Right renal cortex interstitium (tissue), 3 donors: Measurements from ENCODE around the gene SRCAP. TPM values are rescaled to one million over a fixed set of nuclear protein-coding genes. Genes with fewer than 3 reads are reported as not detected.
A peak's percentile ranks its signal among the peaks of the same experiment; 100 is the strongest.

Experiments
- DNase-seq, 3 donors: peaks; one replicate each; pipeline ENCODE4 v3.0.0-alpha.2; 2013; ENCODE audit warnings: low read depth in 3 of 3, low spot score in 2 of 3
- polyA plus RNA-seq, 3 donors: library from polyadenylated mRNA; unstranded; fragments of 120-200 nt; gene quantifications; one replicate each; pipeline ENCODE4 v1.2.1, GENCODE V29; 2013; ENCODE audit not compliant: insufficient read length in 3 of 3

The SRCAP gene
- polyA plus RNA-seq, 3 donors = 27.6 to 31.4 (median 28.2) TPM

- no peak for DNase-seq
Observed at GRCh38 chr16:30750876-30751465, 52.0 kb downstream of the SRCAP start.

- DNase-seq = no peak
Observed at GRCh38 chr16:30753596-30753995, 54.6 kb downstream of the SRCAP start.

GRCh38 chr16:30755955-30756780 is 57.2 kb downstream of the SRCAP start:
- DNase-seq = no peak

GRCh38 chr16:30756781-30757100 is 57.8 kb downstream of the SRCAP start:
- no peak for DNase-seq

- no peak for DNase-seq
Observed at GRCh38 chr16:30757316-30757715, 58.3 kb downstream of the SRCAP start.

- no peak for DNase-seq
Observed at GRCh38 chr16:30758988-30759491, 60.1 kb downstream of the SRCAP start.

- no peak for DNase-seq
Observed at GRCh38 chr16:30760001-30760559, 61.1 kb downstream of the SRCAP start.

- DNase-seq = no peak
Observed at GRCh38 chr16:30760577-30761426, 61.8 kb downstream of the SRCAP start.

- DNase-seq = no peak
Observed at GRCh38 chr16:30761427-30761927, 62.5 kb downstream of the SRCAP start.

GRCh38 chr16:30761928-30762902 is 63.2 kb downstream of the SRCAP start, which contains the start of the genes CFAP119 and RNF40:
Gene CFAP119, minus strand, starts transcription at chr16:30762062. Its CDS starts 314 bp downstream, at chr16:30761748.
Gene RNF40, plus strand, starts transcription at chr16:30762322. Its CDS starts 224 bp downstream, at chr16:30762546.
- peak; percentile 94 to 99 (median 97) for DNase-seq

- DNase-seq = no peak
Observed at GRCh38 chr16:30762991-30763725, 64.2 kb downstream of the SRCAP start.

GRCh38 chr16:30764086-30764485 is 65.1 kb downstream of the SRCAP start:
- DNase-seq = no peak

GRCh38 chr16:30764816-30765465 is 66.0 kb downstream of the SRCAP start:
- DNase-seq = no peak

GRCh38 chr16:30766206-30766932 is 67.4 kb downstream of the SRCAP start:
- no peak for DNase-seq

GRCh38 chr16:30766933-30767284 is 67.9 kb downstream of the SRCAP start:
- DNase-seq = no peak

- no peak for DNase-seq
Observed at GRCh38 chr16:30767767-30768465, 68.9 kb downstream of the SRCAP start.

GRCh38 chr16:30768583-30769181 is 69.7 kb downstream of the SRCAP start:
- no peak for DNase-seq
